Erythroblast (primary cell): ENCODE measurements around the gene SMPDL3A.

ENCODE experiments used
- GATA1 ChIP-seq: IDR thresholded peaks from 2 replicates; pipeline ENCODE4 v1.6.1; 2011; ENCODE audit warnings: low read depth, mild to moderate bottlenecking, control low read depth, low read length, moderate library complexity
- POLR2A ChIP-seq: IDR thresholded peaks from 2 replicates; pipeline ENCODE4 v1.6.1; 2011; ENCODE audit warnings: mild to moderate bottlenecking, low read length

DNA sequence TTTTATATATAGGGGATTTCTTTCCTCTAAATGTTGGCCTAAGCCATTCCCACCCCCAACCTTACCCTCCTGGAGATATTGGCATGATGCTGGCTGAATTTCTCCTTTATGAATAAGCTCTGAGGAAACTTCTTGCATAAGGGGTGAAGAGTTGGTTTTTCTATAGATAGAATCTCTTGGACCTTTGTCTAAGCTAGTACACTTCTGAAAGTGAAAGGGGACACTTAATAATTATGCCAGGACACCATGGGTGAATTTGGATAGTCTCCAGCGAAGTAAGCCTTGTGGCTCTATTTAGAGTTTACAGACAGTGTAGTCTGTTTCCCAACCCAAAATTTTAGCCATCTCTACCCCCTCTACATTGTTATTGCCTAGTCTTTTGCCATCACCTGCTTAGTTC lies 36.6 kb upstream of the SMPDL3A start:
- no peak for TF ChIP-seq POLR2A
- no peak for TF ChIP-seq GATA1
